Endothelial cell of umbilical vein (primary cell): Measurements from ENCODE around the gene CHN1.

Experiments
- CTCF ChIP-seq, 2 donors: IDR thresholded peaks; 1 replicate in 1 of 2; 2 replicates in 1 of 2; pipeline ENCODE4 v1.5.1; 2011; ENCODE audit warnings: low read length in 2 of 2, mild to moderate bottlenecking in 2 of 2, moderate library complexity in 2 of 2, control low read depth in 1 of 2, inconsistent platforms in 1 of 2, low read depth in 1 of 2; ENCODE audit not compliant: insufficient read depth in 1 of 2; ENCODE audit errors: extremely low read depth in 1 of 2
- MAX ChIP-seq: IDR thresholded peaks from 2 replicates; pipeline ENCODE4 v1.6.1; 2011; ENCODE audit not compliant: insufficient read depth, insufficient read length
- MYC ChIP-seq: IDR thresholded peaks from one replicate; pipeline ENCODE4 v1.6.1; 2011; ENCODE audit warnings: mild to moderate bottlenecking, low read depth, low read length
- POLR2A ChIP-seq: IDR thresholded peaks from 2 replicates; pipeline ENCODE4 v1.6.1; 2012; ENCODE audit warnings: low read depth, mild to moderate bottlenecking, control low read depth, low read length

GRCh38 chr2:174833737-174834136 is 171.4 kb downstream of the CHN1 start:
- TF ChIP-seq POLR2A = no peak
- TF ChIP-seq CTCF (IDR thresholded peaks at IDR 0.05; ENCODE audit: extremely low read depth in 1 of 2, insufficient read depth in 1 of 2, low read depth in 1 of 2, low read length in 2 of 2) = no peak
- no peak for TF ChIP-seq MAX
- TF ChIP-seq MYC = no peak
